ENCODE results near the gene MAGI2.

MAGI2 gene

GRCh38 chr7:79008786-79009185, 444.7 kb downstream of the MAGI2 start:
- H4K8ac ChIP-seq (ENCODE audit: low read depth, low read length): no peak overlapping the region
- no CpG with 5 or more reads among the region's 1 CpG for WGBS, 2 donors (ENCODE audit: extremely low coverage in 2 of 2, insufficient read length in 2 of 2, insufficient replicate concordance in 1 of 2)
- H3K23ac ChIP-seq (ENCODE audit: low read depth, low read length, poor library complexity): no peak overlapping the region
- no peaks in the 10 kb centered on the region for H3K9me3 ChIP-seq (replicated peaks in 1 of 2; ENCODE audit: control insufficient read depth in 2 of 2, insufficient read depth in 1 of 2, low read depth in 1 of 2, low read length in 2 of 2)
- H3K27me3 ChIP-seq (ENCODE audit: control insufficient read depth in 3 of 3, insufficient read depth in 3 of 3, low read depth in 1 of 3, low read length in 3 of 3): no peaks in the 10 kb centered on the region
- no peak overlapping the region for H2BK120ac ChIP-seq (ENCODE audit: low read depth, low read length)
- H3K4me2 ChIP-seq (ENCODE audit: insufficient read depth, low read length, poor library complexity, severe bottlenecking): no peak overlapping the region
- H3K4me3 ChIP-seq (ENCODE audit: low read length in 2 of 2): no peak overlapping the region
- no peak overlapping the region for H2BK12ac ChIP-seq (ENCODE audit: low read length)
- no peaks in the 10 kb centered on the region for H3K79me1 ChIP-seq (ENCODE audit: low read depth, low read length)
- no peak overlapping the region for H3K9ac ChIP-seq (ENCODE audit: low read depth, low read length, poor library complexity)
- H4K91ac ChIP-seq (ENCODE audit: low read depth, low read length, poor library complexity): no peak overlapping the region
- H3K18ac ChIP-seq (ENCODE audit: low read length): no peak overlapping the region
- no peak overlapping the region for H3K14ac ChIP-seq (ENCODE audit: low read length)
- no peak overlapping the region for H3K27ac ChIP-seq (replicated peaks; ENCODE audit: low read length)
- DNase-seq (ENCODE audit: low spot score): no peak
- H3K4ac ChIP-seq (ENCODE audit: low read length): no peak overlapping the region
- no peak overlapping the region for H2AK5ac ChIP-seq (ENCODE audit: low read depth, low read length)
- H3K4me1 ChIP-seq (ENCODE audit: control insufficient read depth in 2 of 2, insufficient read depth in 1 of 2, low read depth in 1 of 2, low read length in 2 of 2): no peaks in the 10 kb centered on the region
- no peak overlapping the region for H2AFZ ChIP-seq (ENCODE audit: low read length)
- no peak overlapping the region for H2BK15ac ChIP-seq (ENCODE audit: low read length)
- no peak overlapping the region for H2BK5ac ChIP-seq (ENCODE audit: low read length)
- H3K36me3 ChIP-seq (replicated peaks in 1 of 2; ENCODE audit: control insufficient read depth in 2 of 2, insufficient read depth in 2 of 2, low read length in 2 of 2): no peaks in the 10 kb centered on the region

GRCh38 chr7:78996013-78996412, 457.5 kb downstream of the MAGI2 start:
- Histone ChIP-seq H4K91ac (ENCODE audit: low read depth, low read length, poor library complexity) (no peak overlapping the region), H3K4ac (ENCODE audit: low read length) (no peak overlapping the region), H3K9me3 (replicated peaks in 1 of 2; ENCODE audit: control insufficient read depth in 2 of 2, insufficient read depth in 1 of 2, low read depth in 1 of 2, low read length in 2 of 2) (no peaks in the 10 kb centered on the region), H3K27ac (replicated peaks; ENCODE audit: low read length) (no peak overlapping the region), H3K4me1 (ENCODE audit: control insufficient read depth in 2 of 2, insufficient read depth in 1 of 2, low read depth in 1 of 2, low read length in 2 of 2) (peaks cover 0 to 2% of the 10 kb centered on the region in 2 donors), H4K8ac (ENCODE audit: low read depth, low read length) (no peak overlapping the region), H2BK15ac (ENCODE audit: low read length) (no peak overlapping the region), H2BK5ac (ENCODE audit: low read length) (no peak overlapping the region), H3K4me2 (ENCODE audit: insufficient read depth, low read length, poor library complexity, severe bottlenecking) (no peak overlapping the region), H3K27me3 (ENCODE audit: control insufficient read depth in 3 of 3, insufficient read depth in 3 of 3, low read depth in 1 of 3, low read length in 3 of 3) (no peaks in the 10 kb centered on the region), H3K23ac (ENCODE audit: low read depth, low read length, poor library complexity) (no peak overlapping the region), H3K18ac (ENCODE audit: low read length) (no peak overlapping the region), H3K79me1 (ENCODE audit: low read depth, low read length) (no peaks in the 10 kb centered on the region), H2AFZ (ENCODE audit: low read length) (no peak overlapping the region), H3K9ac (ENCODE audit: low read depth, low read length, poor library complexity) (no peak overlapping the region), H3K36me3 (replicated peaks in 1 of 2; ENCODE audit: control insufficient read depth in 2 of 2, insufficient read depth in 2 of 2, low read length in 2 of 2) (no peaks in the 10 kb centered on the region), H3K4me3 (ENCODE audit: low read length in 2 of 2) (no peak overlapping the region), H3K14ac (ENCODE audit: low read length) (no peak overlapping the region), H2BK12ac (ENCODE audit: low read length) (no peak overlapping the region), H2BK120ac (ENCODE audit: low read depth, low read length) (no peak overlapping the region), H2AK5ac (ENCODE audit: low read depth, low read length) (no peak overlapping the region)
- no peak for DNase-seq (ENCODE audit: low spot score)

- Histone ChIP-seq H3K23ac (ENCODE audit: low read depth, low read length, poor library complexity) (no peak overlapping the region), H3K79me1 (ENCODE audit: low read depth, low read length) (no peaks in the 10 kb centered on the region), H3K36me3 (replicated peaks in 1 of 2; ENCODE audit: control insufficient read depth in 2 of 2, insufficient read depth in 2 of 2, low read length in 2 of 2) (no peaks in the 10 kb centered on the region), H3K18ac (ENCODE audit: low read length) (no peak overlapping the region), H2BK120ac (ENCODE audit: low read depth, low read length) (no peak overlapping the region), H3K9ac (ENCODE audit: low read depth, low read length, poor library complexity) (no peak overlapping the region), H3K4me2 (ENCODE audit: insufficient read depth, low read length, poor library complexity, severe bottlenecking) (no peak overlapping the region), H3K27ac (replicated peaks; ENCODE audit: low read length) (no peak overlapping the region), H2BK12ac (ENCODE audit: low read length) (no peak overlapping the region), H4K8ac (ENCODE audit: low read depth, low read length) (no peak overlapping the region), H3K27me3 (ENCODE audit: control insufficient read depth in 3 of 3, insufficient read depth in 3 of 3, low read depth in 1 of 3, low read length in 3 of 3) (no peaks in the 10 kb centered on the region), H3K4ac (ENCODE audit: low read length) (no peak overlapping the region), H2BK15ac (ENCODE audit: low read length) (no peak overlapping the region), H3K9me3 (replicated peaks in 1 of 2; ENCODE audit: control insufficient read depth in 2 of 2, insufficient read depth in 1 of 2, low read depth in 1 of 2, low read length in 2 of 2) (no peaks in the 10 kb centered on the region), H4K91ac (ENCODE audit: low read depth, low read length, poor library complexity) (no peak overlapping the region), H3K4me3 (ENCODE audit: low read length in 2 of 2) (no peak overlapping the region), H2AK5ac (ENCODE audit: low read depth, low read length) (no peak overlapping the region), H3K4me1 (ENCODE audit: control insufficient read depth in 2 of 2, insufficient read depth in 1 of 2, low read depth in 1 of 2, low read length in 2 of 2) (peaks cover 0 to 2% of the 10 kb centered on the region in 2 donors), H2BK5ac (ENCODE audit: low read length) (no peak overlapping the region), H3K14ac (ENCODE audit: low read length) (no peak overlapping the region), H2AFZ (ENCODE audit: low read length) (no peak overlapping the region)
- DNase-seq (ENCODE audit: low spot score): no peak
These were observed 460.1 kb downstream of the MAGI2 start for GRCh38 chr7:78993341-78993740.

- H3K4me3 ChIP-seq (ENCODE audit: low read length in 2 of 2): no peak overlapping the region
- no peak overlapping the region for H2BK12ac ChIP-seq (ENCODE audit: low read length)
- no peak for DNase-seq (ENCODE audit: low spot score)
- no peak overlapping the region for H3K9ac ChIP-seq (ENCODE audit: low read depth, low read length, poor library complexity)
- no peak overlapping the region for H3K23ac ChIP-seq (ENCODE audit: low read depth, low read length, poor library complexity)
- H3K9me3 ChIP-seq (replicated peaks in 1 of 2; ENCODE audit: control insufficient read depth in 2 of 2, insufficient read depth in 1 of 2, low read depth in 1 of 2, low read length in 2 of 2): no peaks in the 10 kb centered on the region
- no CpG with 5 or more reads among the region's 3 CpGs for WGBS, 2 donors (ENCODE audit: extremely low coverage in 2 of 2, insufficient read length in 2 of 2, insufficient replicate concordance in 1 of 2)
- no peaks in the 10 kb centered on the region for H3K36me3 ChIP-seq (replicated peaks in 1 of 2; ENCODE audit: control insufficient read depth in 2 of 2, insufficient read depth in 2 of 2, low read length in 2 of 2)
- no peaks in the 10 kb centered on the region for H3K27me3 ChIP-seq (ENCODE audit: control insufficient read depth in 3 of 3, insufficient read depth in 3 of 3, low read depth in 1 of 3, low read length in 3 of 3)
- no peak overlapping the region for H4K91ac ChIP-seq (ENCODE audit: low read depth, low read length, poor library complexity)
- no peak overlapping the region for H2BK120ac ChIP-seq (ENCODE audit: low read depth, low read length)
- no peak overlapping the region for H2AFZ ChIP-seq (ENCODE audit: low read length)
- no peaks in the 10 kb centered on the region for H3K79me1 ChIP-seq (ENCODE audit: low read depth, low read length)
- H3K18ac ChIP-seq (ENCODE audit: low read length): no peak overlapping the region
- no peak overlapping the region for H3K14ac ChIP-seq (ENCODE audit: low read length)
- no peak overlapping the region for H3K4ac ChIP-seq (ENCODE audit: low read length)
- H2AK5ac ChIP-seq (ENCODE audit: low read depth, low read length): no peak overlapping the region
- no peak overlapping the region for H3K4me2 ChIP-seq (ENCODE audit: insufficient read depth, low read length, poor library complexity, severe bottlenecking)
- H2BK5ac ChIP-seq (ENCODE audit: low read length): no peak overlapping the region
- H2BK15ac ChIP-seq (ENCODE audit: low read length): no peak overlapping the region
- no peaks in the 10 kb centered on the region for H3K4me1 ChIP-seq (ENCODE audit: control insufficient read depth in 2 of 2, insufficient read depth in 1 of 2, low read depth in 1 of 2, low read length in 2 of 2)
- no peak overlapping the region for H4K8ac ChIP-seq (ENCODE audit: low read depth, low read length)
- H3K27ac ChIP-seq (replicated peaks; ENCODE audit: low read length): no peak overlapping the region
These were observed 468.0 kb downstream of the MAGI2 start for GRCh38 chr7:78985509-78985908.

Measured in neuronal stem cell (in vitro differentiated cells).